ENCODE measurements around the gene TNFSF11.
"Not testable (repeated sequence)": the region's sequence is repeated elsewhere in the genome, so short reads cannot be mapped to it uniquely, and the experiment has no call there.

The TNFSF11 gene

GRCh38 chr13:42574011-42574410 lies at the start of gene TNFSF11:
TSS of gene TNFSF11 (plus strand) at chr13:42574152. CDS start at chr13:42574304, 152 bp downstream.
- DNase-seq, result no peak

- peak; percentile 19 for DNase-seq
These were observed 49.4 kb upstream of the TNFSF11 start for GRCh38 chr13:42524487-42525034.

- peak; percentile 65 for DNase-seq
These were observed 48.9 kb upstream of the TNFSF11 start for GRCh38 chr13:42525035-42525504.

GRCh38 chr13:42526276-42526675 lies 47.7 kb upstream of the TNFSF11 start:
- DNase-seq, result no peak

GRCh38 chr13:42526804-42527203 lies 47.1 kb upstream of the TNFSF11 start:
- no peak for DNase-seq

- DNase-seq, result no peak
These were observed 41.2 kb upstream of the TNFSF11 start for GRCh38 chr13:42532561-42533335.

GRCh38 chr13:42533336-42533591 lies 40.7 kb upstream of the TNFSF11 start:
- DNase-seq, result no peak

- DNase-seq, result no peak
These were observed 39.2 kb upstream of the TNFSF11 start for GRCh38 chr13:42534785-42535184.

- DNase-seq, result no peak
These were observed 35.0 kb upstream of the TNFSF11 start for GRCh38 chr13:42538996-42539395.

GRCh38 chr13:42539670-42540069 lies 34.3 kb upstream of the TNFSF11 start:
- DNase-seq, result peak; percentile 4

- DNase-seq, result no peak
These were observed 30.6 kb upstream of the TNFSF11 start for GRCh38 chr13:42543215-42543797.

GRCh38 chr13:42544246-42544926 lies 29.6 kb upstream of the TNFSF11 start:
- peak; percentile 56 for DNase-seq

GRCh38 chr13:42545842-42546241 lies 28.1 kb upstream of the TNFSF11 start:
- DNase-seq, result no peak

GRCh38 chr13:42547612-42548011 lies 26.3 kb upstream of the TNFSF11 start:
- no peak for DNase-seq

GRCh38 chr13:42548731-42549551 lies 25.0 kb upstream of the TNFSF11 start:
- no peak for DNase-seq

- DNase-seq, result no peak
These were observed 24.4 kb upstream of the TNFSF11 start for GRCh38 chr13:42549552-42549936.

- no peak for DNase-seq
These were observed 22.3 kb upstream of the TNFSF11 start for GRCh38 chr13:42551611-42552010.

GRCh38 chr13:42553098-42554046 lies 20.6 kb upstream of the TNFSF11 start:
- DNase-seq, result peak; percentile 16

GRCh38 chr13:42559057-42559456 lies 14.9 kb upstream of the TNFSF11 start:
- DNase-seq, result no peak

- not testable (repeated sequence) for DNase-seq
These were observed 14.3 kb upstream of the TNFSF11 start for GRCh38 chr13:42559573-42560218.

- not testable (repeated sequence) for DNase-seq
These were observed 13.6 kb upstream of the TNFSF11 start for GRCh38 chr13:42560320-42560719.

Data from fibroblast of skin of right quadriceps (primary cell).